DOHH2 (cell line): Measurements from ENCODE around the gene TBC1D14.
"Not testable (repeated sequence)": the region's sequence is repeated elsewhere in the genome, so short reads cannot be mapped to it uniquely, and the experiment has no call there.

Source experiments
- H3F3A ChIP-seq: fragments of 200-600 bp; sonication (generic), shearing (Covaris generic); 2 replicates; pipeline ENCODE4 v1.6.0; 2016; ENCODE audit warnings: antibody characterized with exemption, mild to moderate bottlenecking; ENCODE audit not compliant: control insufficient read depth, insufficient read depth
- H3K27ac ChIP-seq: fragments of 200-600 bp; sonication (generic); 2 replicates; pipeline ENCODE4 v1.5.1; 2014; ENCODE audit warnings: low read depth, mild to moderate bottlenecking, low read length, moderate library complexity
- H3K27me3 ChIP-seq: fragments of 200-600 bp; sonication (generic); 2 replicates; pipeline ENCODE4 v1.6.1; 2014; ENCODE audit warnings: mild to moderate bottlenecking, low read length, mixed read lengths; ENCODE audit not compliant: control insufficient read depth
- H3K36me3 ChIP-seq: fragments of 200-600 bp; sonication (generic); 2 replicates; pipeline ENCODE4 v1.6.1; 2014; ENCODE audit warnings: mild to moderate bottlenecking, low read length, moderate library complexity, mixed read lengths; ENCODE audit not compliant: control insufficient read depth
- H3K4me1 ChIP-seq: fragments of 200-600 bp; sonication (generic); 2 replicates; pipeline ENCODE4 v1.6.1; 2014; ENCODE audit warnings: mild to moderate bottlenecking, low read length, mixed read lengths; ENCODE audit not compliant: control insufficient read depth
- H3K4me2 ChIP-seq: fragments of 200-600 bp; sonication (generic); 2 replicates; pipeline ENCODE4 v1.6.0; 2014; ENCODE audit warnings: mild to moderate bottlenecking, low read length, moderate library complexity
- H3K4me3 ChIP-seq: fragments of 200-600 bp; sonication (generic); 2 replicates; pipeline ENCODE4 v1.5.1; 2014; ENCODE audit warnings: mild to moderate bottlenecking, low read length, mixed read lengths
- H3K79me2 ChIP-seq: fragments of 200-600 bp; sonication (generic); 2 replicates; pipeline ENCODE4 v1.6.1; 2014; ENCODE audit warnings: mild to moderate bottlenecking, low read length, mixed read lengths; ENCODE audit not compliant: control insufficient read depth
- H3K9me2 ChIP-seq: fragments of 200-600 bp; sonication (generic); replicated peaks from 2 replicates; pipeline ENCODE4 v1.6.1; 2014; ENCODE audit warnings: mild to moderate bottlenecking, low read length, mixed read lengths; ENCODE audit not compliant: control insufficient read depth
- H3K9me3 ChIP-seq: fragments of 200-600 bp; sonication (generic); 2 replicates; pipeline ENCODE4 v1.6.1; 2014; ENCODE audit warnings: antibody characterized with exemption, low read length, mixed read lengths; ENCODE audit not compliant: control insufficient read depth, insufficient read depth
- H4K20me1 ChIP-seq: fragments of 200-600 bp; sonication (generic); 2 replicates; pipeline ENCODE4 v1.6.0; 2014; ENCODE audit warnings: low read depth, mild to moderate bottlenecking, antibody characterized with exemption, low read length, moderate library complexity; ENCODE audit not compliant: control insufficient read depth, insufficient read depth
- EZH2phosphoT487 ChIP-seq: fragments of 200-600 bp; sonication (generic); IDR thresholded peaks from 2 replicates; pipeline ENCODE4 v1.6.1; 2017; ENCODE audit warnings: borderline replicate concordance, mild to moderate bottlenecking, antibody characterized with exemption, low read length, moderate library complexity, mixed read lengths
- TF ChIP-seq, protein P1 (sequence below): fragments of 200-600 bp; sonication (generic); IDR thresholded peaks from one replicate; pipeline ENCODE4 v1.5.1; 2014; ENCODE audit warnings: antibody characterized with exemption, mild to moderate bottlenecking, low read depth, low read length; ENCODE audit not compliant: poor library complexity, severe bottlenecking

Gene TBC1D14

DNA sequence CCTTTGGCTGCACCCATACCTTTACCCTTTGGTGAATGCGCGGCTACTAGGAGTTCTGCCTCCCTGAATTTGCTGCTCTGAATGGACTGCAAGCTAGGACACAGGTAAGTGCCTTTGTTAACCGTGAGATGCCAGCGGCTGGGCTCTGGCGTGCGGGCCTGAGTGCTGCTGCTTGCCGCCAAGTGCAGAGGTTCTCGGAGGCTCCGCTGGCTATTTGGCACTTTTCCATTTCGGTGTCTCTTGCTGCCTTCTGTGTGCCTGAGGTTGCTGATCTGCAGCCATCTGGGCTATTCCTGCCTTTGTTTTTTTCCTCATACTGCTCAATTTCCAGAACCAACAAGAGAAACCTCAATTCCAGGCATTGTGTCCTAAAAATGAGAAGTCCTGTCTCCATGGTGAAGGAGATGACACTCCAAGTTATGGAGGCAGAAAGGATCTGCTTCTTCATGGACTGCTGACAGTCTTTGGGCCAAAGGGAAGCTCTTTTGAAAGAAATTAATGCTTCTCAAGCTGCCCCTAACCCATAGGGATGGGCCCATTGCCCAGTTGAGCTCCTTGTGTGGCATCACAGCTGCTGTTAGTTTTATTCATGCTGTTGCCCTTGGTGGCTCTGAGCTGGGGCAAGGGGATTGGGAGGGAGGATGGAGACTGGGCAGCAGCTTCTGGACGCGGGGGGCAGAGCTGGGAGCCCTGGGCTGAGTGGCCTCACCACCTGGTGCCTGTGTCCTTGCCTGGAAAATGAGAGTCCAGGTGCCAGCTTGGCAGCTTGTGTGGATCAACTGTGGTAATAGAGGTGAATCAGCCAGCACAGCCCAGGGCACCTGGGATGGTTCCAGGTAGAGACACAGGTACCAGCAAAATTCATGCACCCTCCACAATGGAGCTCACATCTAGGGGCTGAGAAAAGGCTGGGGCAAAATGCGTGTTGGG is 3.8 kb upstream of the TBC1D14 start:
- Histone ChIP-seq H3K4me2 (no peak overlapping the region), H4K20me1 (0 out of 2 replicates have a peak, but pooled peaks cover 3% of the 10 kb centered on the region), H3K9me2 (no peaks in the 10 kb centered on the region), H3K36me3 (peaks cover 5% of the 10 kb centered on the region), H3F3A (no peaks in the 10 kb centered on the region), H3K27me3 (peaks cover 4% of the 10 kb centered on the region), H3K4me1 (peaks cover 19% of the 10 kb centered on the region), H3K9me3 (no peaks in the 10 kb centered on the region), H3K79me2 (peaks cover 8% of the 10 kb centered on the region), H3K27ac (no peak overlapping the region), H3K4me3 (no peak overlapping the region)
- TF ChIP-seq, protein P1, sequence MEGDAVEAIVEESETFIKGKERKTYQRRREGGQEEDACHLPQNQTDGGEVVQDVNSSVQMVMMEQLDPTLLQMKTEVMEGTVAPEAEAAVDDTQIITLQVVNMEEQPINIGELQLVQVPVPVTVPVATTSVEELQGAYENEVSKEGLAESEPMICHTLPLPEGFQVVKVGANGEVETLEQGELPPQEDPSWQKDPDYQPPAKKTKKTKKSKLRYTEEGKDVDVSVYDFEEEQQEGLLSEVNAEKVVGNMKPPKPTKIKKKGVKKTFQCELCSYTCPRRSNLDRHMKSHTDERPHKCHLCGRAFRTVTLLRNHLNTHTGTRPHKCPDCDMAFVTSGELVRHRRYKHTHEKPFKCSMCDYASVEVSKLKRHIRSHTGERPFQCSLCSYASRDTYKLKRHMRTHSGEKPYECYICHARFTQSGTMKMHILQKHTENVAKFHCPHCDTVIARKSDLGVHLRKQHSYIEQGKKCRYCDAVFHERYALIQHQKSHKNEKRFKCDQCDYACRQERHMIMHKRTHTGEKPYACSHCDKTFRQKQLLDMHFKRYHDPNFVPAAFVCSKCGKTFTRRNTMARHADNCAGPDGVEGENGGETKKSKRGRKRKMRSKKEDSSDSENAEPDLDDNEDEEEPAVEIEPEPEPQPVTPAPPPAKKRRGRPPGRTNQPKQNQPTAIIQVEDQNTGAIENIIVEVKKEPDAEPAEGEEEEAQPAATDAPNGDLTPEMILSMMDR: no peak
- no peak for TF ChIP-seq EZH2phosphoT487

DNA sequence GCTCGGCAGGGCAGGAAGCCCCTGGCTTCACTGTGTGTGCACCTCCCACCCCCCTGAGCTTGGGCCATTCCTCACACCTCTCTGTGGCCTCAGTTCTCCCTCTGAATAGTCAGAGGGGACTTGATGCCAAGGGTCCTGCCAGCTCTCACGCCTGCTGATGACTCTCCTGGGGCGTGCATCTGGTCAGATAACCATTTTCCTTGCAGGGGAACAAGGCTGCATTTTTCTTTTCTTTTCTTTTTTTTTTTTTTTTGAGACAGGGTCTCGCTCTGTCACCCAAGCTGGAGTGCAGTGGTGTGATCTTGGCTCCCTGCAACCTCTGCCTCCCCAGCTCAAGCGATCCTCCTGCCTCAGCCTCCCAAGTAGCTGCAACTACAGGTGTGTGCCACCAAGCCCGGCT is 3.1 kb upstream of the TBC1D14 start:
- not testable (repeated sequence) for H3K27ac ChIP-seq, H3K36me3 ChIP-seq, H3K9me2 ChIP-seq, H3K4me2 ChIP-seq, H3K4me3 ChIP-seq, H3K9me3 ChIP-seq, H3K27me3 ChIP-seq, H4K20me1 ChIP-seq, H3F3A ChIP-seq
- peaks cover 26% of the 10 kb centered on the region for H3K4me1 ChIP-seq
- H3K79me2 ChIP-seq: peaks cover 15% of the 10 kb centered on the region

DNA sequence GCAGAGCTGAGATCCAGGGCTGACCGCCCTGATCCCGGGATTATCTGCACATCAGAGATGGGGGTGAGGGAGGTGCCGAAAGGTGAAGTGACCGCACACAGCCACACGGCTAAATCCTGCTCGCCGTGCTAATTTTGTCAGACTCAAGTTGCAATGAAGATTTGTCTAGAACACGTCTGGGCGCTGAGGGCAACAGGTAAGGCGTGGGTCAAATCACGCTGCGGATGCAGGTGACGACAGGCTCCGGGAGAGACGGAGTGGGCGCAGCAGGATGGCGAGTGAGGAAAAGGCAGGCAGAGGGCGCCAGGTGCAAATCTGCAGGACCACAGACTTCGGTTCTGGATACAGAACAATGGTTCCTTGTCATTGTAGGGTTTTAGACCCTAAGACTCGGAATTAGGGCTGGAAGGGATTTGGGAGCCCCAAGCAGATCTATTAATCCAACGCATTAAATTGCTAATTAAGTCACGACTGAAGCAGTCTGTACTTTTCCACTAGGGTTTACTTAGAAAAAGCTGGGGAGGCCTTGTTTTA is 1.9 kb upstream of the TBC1D14 start:
- H3K9me3 ChIP-seq: no peaks in the 10 kb centered on the region
- peaks cover 11% of the 10 kb centered on the region; the same call in 1 of the 2 replicates for H4K20me1 ChIP-seq
- H3K36me3 ChIP-seq: peaks cover 7% of the 10 kb centered on the region
- H3K79me2 ChIP-seq: peaks cover 27% of the 10 kb centered on the region
- no peak for TF ChIP-seq EZH2phosphoT487
- TF ChIP-seq, protein P1: peak; percentile 41
- no peak overlapping the region for H3K4me2 ChIP-seq
- H3F3A ChIP-seq: no peaks in the 10 kb centered on the region
- peaks cover 38% of the 10 kb centered on the region for H3K4me1 ChIP-seq
- no peaks in the 10 kb centered on the region for H3K9me2 ChIP-seq
- H3K27me3 ChIP-seq: peaks cover 4% of the 10 kb centered on the region
- no peak overlapping the region; the same call in 1 of the 2 replicates for H3K4me3 ChIP-seq
- no peak overlapping the region for H3K27ac ChIP-seq
